Peyer's patch (tissue), 4 donors: ENCODE measurements around the gene CSRNP2. TPM values are rescaled to one million over a fixed set of nuclear protein-coding genes. Genes with fewer than 3 reads are reported as not detected.

Experiments
- DNase-seq, 3 donors: peaks; one replicate each; pipeline ENCODE4 v3.0.0-alpha.2; 2017 to 2019
- H3K27ac ChIP-seq, 4 donors: fragments of 200-600 bp; sonication (generic); one replicate each; pipeline ENCODE4 v1.5.1; 2016 to 2019
- H3K27me3 ChIP-seq, 2 donors: fragments of 200-600 bp; sonication (generic); one replicate each; pipeline ENCODE4 v1.5.1; 2019
- H3K36me3 ChIP-seq, 3 donors: fragments of 200-600 bp; sonication (generic); one replicate each; pipeline ENCODE4 v1.5.1; 2016 to 2019
- H3K4me1 ChIP-seq, 4 donors: fragments of 200-600 bp; sonication (generic); one replicate each; pipeline ENCODE4 v1.5.1; 2016 to 2019
- H3K4me3 ChIP-seq, 4 donors: fragments of 200-600 bp; sonication (generic); 1 replicate in 3 of 4; 2 replicates in 1 of 4; pipeline ENCODE4 v1.5.1; 2016 to 2019; ENCODE audit warnings: mild to moderate bottlenecking in 1 of 4
- H3K9me3 ChIP-seq, 4 donors: fragments of 200-600 bp; sonication (generic); one replicate each; pipeline ENCODE4 v1.5.1; 2016 to 2019; ENCODE audit warnings: mild to moderate bottlenecking in 1 of 4
- CTCF ChIP-seq, 6 experiments: fragments of 450-650 bp in 4 of 6; fragments of 200-600 bp in 2 of 6; sonication (generic) in 1 of 6; IDR thresholded peaks; one replicate each; pipeline ENCODE4 v1.5.1; 2017 to 2019; ENCODE audit warnings: antibody characterized with exemption in 6 of 6, mild to moderate bottlenecking in 3 of 6, moderate library complexity in 1 of 6
- POLR2A ChIP-seq, 2 donors: fragments of 450-650 bp; IDR thresholded peaks; one replicate each; pipeline ENCODE4 v1.5.1; 2017; ENCODE audit warnings: antibody characterized with exemption in 2 of 2, mild to moderate bottlenecking in 2 of 2, moderate library complexity in 2 of 2
- total RNA-seq, 4 donors: library from RNA; depleted of rRNA; stranded (reverse); fragments of >200 nt; gene quantifications; one replicate each; pipeline ENCODE4 v1.1.0, GENCODE V29; 2016

The CSRNP2 gene
- 10 to 100 TPM; 17.8 to 23.1 (median 21.1) TPM for total RNA-seq

GRCh38 chr12:51083126-51083833 is at the start of gene CSRNP2:
TSS of gene CSRNP2 (minus strand) at chr12:51083596. CDS start at chr12:51076561, 7,035 bp downstream.
- TF ChIP-seq POLR2A (IDR thresholded peaks at IDR 0.05) (peak; percentile 99 to 100), CTCF (IDR thresholded peaks at IDR 0.05) (peak in 2 of 6 experiments; percentile 2 to 13)
- Histone ChIP-seq H3K27me3 (no peaks in the 10 kb centered on the region), H3K4me1 (peaks cover 0 to 15% (median 0%) of the 10 kb centered on the region in 4 donors), H3K36me3 (no peaks in the 10 kb centered on the region), H3K4me3 (peak within 1 kb of the TSS; percentile 83 to 97 (median 94)), H3K27ac (peak within 1 kb of the TSS; percentile 83 to 94 (median 92)), H3K9me3 (no peaks in the 10 kb centered on the region)
- DNase-seq, result peak; percentile 96 to 98 (median 97)

- Histone ChIP-seq H3K4me3 (no peak overlapping the region), H3K27ac (no peak overlapping the region), H3K4me1 (no peaks in the 10 kb centered on the region), H3K27me3 (no peaks in the 10 kb centered on the region), H3K9me3 (no peaks in the 10 kb centered on the region), H3K36me3 (no peaks in the 10 kb centered on the region)
- TF ChIP-seq POLR2A (IDR thresholded peaks at IDR 0.05) (no peak), CTCF (IDR thresholded peaks at IDR 0.05) (no peak)
- no peak for DNase-seq
Measured at GRCh38 chr12:51132693-51133092, 49.3 kb upstream of the CSRNP2 start.

GRCh38 chr12:51131745-51132521 is 48.5 kb upstream of the CSRNP2 start:
- DNase-seq, result no peak
- Histone ChIP-seq H3K27me3 (no peaks in the 10 kb centered on the region), H3K36me3 (no peaks in the 10 kb centered on the region), H3K4me3 (no peak overlapping the region), H3K27ac (no peak overlapping the region), H3K9me3 (no peaks in the 10 kb centered on the region), H3K4me1 (no peaks in the 10 kb centered on the region)
- TF ChIP-seq POLR2A (IDR thresholded peaks at IDR 0.05) (no peak), CTCF (IDR thresholded peaks at IDR 0.05) (no peak)

GRCh38 chr12:51128919-51129318 is 45.5 kb upstream of the CSRNP2 start:
- no peak for DNase-seq
- H3K27me3 ChIP-seq, result no peaks in the 10 kb centered on the region
- H3K4me1 ChIP-seq, result no peaks in the 10 kb centered on the region
- H3K4me3 ChIP-seq, result no peak overlapping the region
- H3K9me3 ChIP-seq, result no peaks in the 10 kb centered on the region
- H3K27ac ChIP-seq, result no peak overlapping the region
- peaks cover 0 to 6% (median 0%) of the 10 kb centered on the region in 3 donors for H3K36me3 ChIP-seq
- TF ChIP-seq CTCF (IDR thresholded peaks at IDR 0.05) (no peak), POLR2A (IDR thresholded peaks at IDR 0.05) (no peak)

- Histone ChIP-seq H3K27ac (no peak overlapping the region), H3K9me3 (no peaks in the 10 kb centered on the region), H3K27me3 (no peaks in the 10 kb centered on the region), H3K4me1 (no peaks in the 10 kb centered on the region), H3K36me3 (peaks cover 0 to 6% (median 0%) of the 10 kb centered on the region in 3 donors), H3K4me3 (no peak overlapping the region)
- DNase-seq, result no peak
- TF ChIP-seq CTCF (IDR thresholded peaks at IDR 0.05) (no peak), POLR2A (IDR thresholded peaks at IDR 0.05) (no peak)
Measured at GRCh38 chr12:51127050-51127729, 43.8 kb upstream of the CSRNP2 start.
